IMR-90 (cell line): Measurements from ENCODE around the gene ZNF532. TPM values are rescaled to one million over a fixed set of nuclear protein-coding genes. Genes with fewer than 3 reads are reported as not detected.

ENCODE experiments used
- ATAC-seq: fragments of 200-7000 bp; cut with Tn5 transposase; 2 replicates; pipeline ENCODE4 v1.9.1; 2020; ENCODE audit warnings: low read depth, mild to moderate bottlenecking, moderate library complexity
- BruUV-seq: library from RNA; stranded (reverse); fragments of 400-500 nt; replicated peaks from 2 replicates; lab custom pipeline; 2021; lab: Mats Ljungman, UMichigan
- CTCF ChIA-PET: fragments of 300-600 bp; formaldehyde crosslinking; extraction: SDS; loops from one replicate; lab custom pipeline; 2021; ENCODE audit warnings: antibody characterized with exemption; lab: Yijun Ruan, JAX
- POLR2A ChIA-PET: fragments of 300-600 bp; sonication (Branson Sonifier 250); formaldehyde crosslinking; loops from one replicate; lab custom pipeline; 2022; ENCODE audit warnings: antibody characterized with exemption; ENCODE audit not compliant: unreplicated experiment; lab: Charles Lee
- DNase-seq: peaks from one replicate; pipeline ENCODE4 v3.0.0; 2013
- H2AFZ ChIP-seq: replicated peaks from 2 replicates; pipeline ENCODE3; 2013; ENCODE audit warnings: low read length, mild to moderate bottlenecking; ENCODE audit not compliant: poor library complexity
- H2AK5ac ChIP-seq: 2 replicates; pipeline ENCODE4 v1.6.1; 2013; ENCODE audit warnings: low read depth, low read length, inconsistent platforms
- H2AK9ac ChIP-seq: replicated peaks from 2 replicates; pipeline ENCODE3; 2013; ENCODE audit warnings: mild to moderate bottlenecking, low read depth, low read length, moderate library complexity; ENCODE audit not compliant: poor library complexity
- H2BK120ac ChIP-seq: 2 replicates; pipeline ENCODE4 v1.6.1; 2013; ENCODE audit warnings: low read depth, low read length, inconsistent platforms
- H2BK15ac ChIP-seq: 3 replicates; pipeline ENCODE4 v1.6.1; 2013; ENCODE audit warnings: low read depth, low read length, inconsistent platforms
- H2BK20ac ChIP-seq: 2 replicates; pipeline ENCODE4 v1.6.1; 2013; ENCODE audit warnings: low read depth, mild to moderate bottlenecking, inconsistent platforms, low read length, moderate library complexity
- H2BK5ac ChIP-seq: 2 replicates; pipeline ENCODE4 v1.6.1; 2013; ENCODE audit warnings: mild to moderate bottlenecking, low read depth, low read length, inconsistent platforms; ENCODE audit not compliant: poor library complexity, severe bottlenecking
- H3K14ac ChIP-seq: replicated peaks from 2 replicates; pipeline ENCODE4 v1.6.1; 2013; ENCODE audit warnings: low read depth, low read length, inconsistent platforms
- H3K18ac ChIP-seq: 2 replicates; pipeline ENCODE4 v1.6.1; 2013; ENCODE audit warnings: low read depth, low read length, control low read depth
- H3K23ac ChIP-seq: 2 replicates; pipeline ENCODE4 v1.6.1; 2013; ENCODE audit warnings: low read depth, low read length, inconsistent platforms
- H3K27ac ChIP-seq: 2 replicates; pipeline ENCODE4 v1.5.1; 2013; ENCODE audit warnings: mild to moderate bottlenecking, control low read depth, low read length; ENCODE audit not compliant: insufficient read depth
- H3K27me3 ChIP-seq: 2 replicates; pipeline ENCODE4 v1.6.1; 2013; ENCODE audit warnings: low read length; ENCODE audit not compliant: control insufficient read depth, insufficient read depth
- H3K36me3 ChIP-seq: 2 replicates; pipeline ENCODE4 v1.6.1; 2013; ENCODE audit warnings: low read length, mixed read lengths; ENCODE audit not compliant: control insufficient read depth, insufficient read depth
- H3K4ac ChIP-seq: 2 replicates; pipeline ENCODE4 v1.6.1; 2013; ENCODE audit warnings: low read depth, low read length, inconsistent platforms
- H3K4me1 ChIP-seq: 2 replicates; pipeline ENCODE4 v1.6.1; 2013; ENCODE audit warnings: low read length, mixed read lengths; ENCODE audit not compliant: control insufficient read depth, insufficient read depth
- H3K4me2 ChIP-seq: 2 replicates; pipeline ENCODE4 v1.6.1; 2013; ENCODE audit warnings: low read depth, mild to moderate bottlenecking, control low read depth, low read length, moderate library complexity
- H3K4me3 ChIP-seq: 2 replicates; pipeline ENCODE4 v1.5.1; 2013; ENCODE audit warnings: low read depth, mild to moderate bottlenecking, control low read depth, low read length, moderate library complexity; ENCODE audit not compliant: insufficient read depth
- H3K56ac ChIP-seq: 2 replicates; pipeline ENCODE4 v1.6.1; 2013; ENCODE audit warnings: low read length, inconsistent platforms; ENCODE audit not compliant: insufficient read depth; ENCODE audit errors: extremely low read depth
- H3K79me1 ChIP-seq, 2 experiments: 2 replicates each; pipeline ENCODE4 v1.6.1; 2013; ENCODE audit warnings: low read length in 2 of 2, inconsistent platforms in 1 of 2, low read depth in 1 of 2
- H3K9ac ChIP-seq: 2 replicates; pipeline ENCODE4 v1.6.1; 2013; ENCODE audit warnings: low read depth, low read length, control low read depth
- H3K9me1 ChIP-seq: 2 replicates; pipeline ENCODE4 v1.6.1; 2013; ENCODE audit warnings: low read length, inconsistent platforms; ENCODE audit not compliant: insufficient read depth
- H3K9me3 ChIP-seq: 2 replicates; pipeline ENCODE4 v1.6.1; 2013; ENCODE audit warnings: low read length; ENCODE audit not compliant: control insufficient read depth, insufficient read depth
- H4K20me1 ChIP-seq: 2 replicates; pipeline ENCODE4 v1.6.1; 2013; ENCODE audit warnings: low read length, inconsistent platforms; ENCODE audit not compliant: insufficient read depth
- H4K5ac ChIP-seq: 2 replicates; pipeline ENCODE4 v1.6.1; 2013; ENCODE audit warnings: mild to moderate bottlenecking, low read depth, low read length, control low read depth
- H4K8ac ChIP-seq, 2 experiments: 2 replicates each; pipeline ENCODE4 v1.6.1; 2013; ENCODE audit warnings: low read depth in 2 of 2, low read length in 2 of 2, control low read depth in 1 of 2, inconsistent platforms in 1 of 2
- H4K91ac ChIP-seq: 2 replicates; pipeline ENCODE4 v1.6.1; 2013; ENCODE audit warnings: low read depth, low read length, inconsistent platforms; ENCODE audit not compliant: insufficient read depth
- BHLHE40 ChIP-seq: fragments of 150-350 bp; IDR thresholded peaks from 2 replicates; pipeline ENCODE4 v1.6.1; 2016; ENCODE audit warnings: mild to moderate bottlenecking, low read depth, low read length
- CEBPB ChIP-seq: IDR thresholded peaks from 2 replicates; pipeline ENCODE4 v1.6.1; 2012; ENCODE audit warnings: low read depth, low read length, improper control_type of control experiment
- CHD1 ChIP-seq: IDR thresholded peaks from 2 replicates; pipeline ENCODE4 v1.6.1; 2012; ENCODE audit warnings: low read depth, low read length, improper control_type of control experiment
- MXI1 ChIP-seq: IDR thresholded peaks from 2 replicates; pipeline ENCODE4 v1.6.1; 2012; ENCODE audit warnings: low read depth, mild to moderate bottlenecking, low read length, moderate library complexity, borderline replicate concordance
- NFE2L2 ChIP-seq: fragments of 150-350 bp; IDR thresholded peaks from 2 replicates; pipeline ENCODE4 v1.6.1; 2016; ENCODE audit warnings: low read depth, mild to moderate bottlenecking, low read length
- POLR2A ChIP-seq: IDR thresholded peaks from 2 replicates; pipeline ENCODE4 v1.6.1; 2012; ENCODE audit warnings: mild to moderate bottlenecking, low read depth, low read length
- RAD21 ChIP-seq: IDR thresholded peaks from 2 replicates; pipeline ENCODE4 v1.6.1; 2012; ENCODE audit warnings: low read length, improper control_type of control experiment
- RCOR1 ChIP-seq: IDR thresholded peaks from 2 replicates; pipeline ENCODE4 v1.6.1; 2012; ENCODE audit warnings: mild to moderate bottlenecking, low read length, improper control_type of control experiment; ENCODE audit not compliant: insufficient replicate concordance
- RFX5 ChIP-seq: IDR thresholded peaks from 2 replicates; pipeline ENCODE4 v1.8.0; 2012; ENCODE audit warnings: low read depth, mild to moderate bottlenecking, low read length, moderate library complexity
- SMC3 ChIP-seq: fragments of 150-350 bp; IDR thresholded peaks from 2 replicates; pipeline ENCODE4 v1.6.1; 2016; ENCODE audit warnings: low read depth, mild to moderate bottlenecking, antibody characterized with exemption, low read length, moderate library complexity
- WGBS, 2 experiments: methylation state at CpG; one replicate each; pipeline versions ENCODE4 v1.1.5 to v1.1.7; 2013; ENCODE audit warnings: missing lambda C conversion rate in 2 of 2; ENCODE audit not compliant: insufficient read length in 1 of 2; ENCODE audit errors: extremely low coverage in 2 of 2; 5-methylcytosine and 5-hydroxymethylcytosine counted together
- dilution Hi-C: fragments of 300-500 bp; cut with HindIII; formaldehyde crosslinking; loops from one replicate; pipeline ENCODE4 v1.14.3; 2018; ENCODE audit warnings: low sequenced_read_pairs; ENCODE audit not compliant: unreplicated experiment
- in situ Hi-C: fragments of 300-500 bp; cut with MboI; formaldehyde crosslinking; loops from 3 replicates; pipeline ENCODE4 v1.14.3; 2019; ENCODE audit warnings: low sequenced_read_pairs, inconsistent platforms, mixed read lengths
- intact Hi-C: fragments of 100-400 bp; cut with micrococcal nuclease; formaldehyde crosslinking; loops from 2 replicates; pipeline ENCODE4 v1.10.0; 2022
- polyA plus RNA-seq, 3 experiments: library from polyadenylated mRNA; depleted of rRNA; stranded (reverse); fragments of >200 nt; gene quantifications; 2 replicates each; pipeline ENCODE4 v1.2.3, GENCODE V29; 2012; ENCODE audit warnings: low replicate concordance in 1 of 3
- total RNA-seq: library from RNA; depleted of rRNA; stranded (reverse); fragments of >200 nt; gene quantifications from 2 replicates; pipeline ENCODE4 v1.2.3, GENCODE V29; 2012
- TF ChIP-seq, protein P1 (sequence below): conservative IDR thresholded peaks from 2 replicates; pipeline ENCODE4 v1.5.1; 2012; ENCODE audit warnings: mild to moderate bottlenecking, low read depth, low read length, improper control_type of control experiment
- TF ChIP-seq, protein P2 (sequence below): fragments of 150-350 bp; IDR thresholded peaks from 2 replicates; pipeline ENCODE4 v1.6.1; 2017; ENCODE audit warnings: mild to moderate bottlenecking, antibody characterized with exemption, low read length, low read depth
- TF ChIP-seq, protein P3 (sequence below): fragments of 150-350 bp; IDR thresholded peaks from 2 replicates; pipeline ENCODE4 v1.6.1; 2016; ENCODE audit warnings: low read depth, mild to moderate bottlenecking, low read length, moderate library complexity, borderline replicate concordance

Gene ZNF532
- total and polyA plus RNA-seq, 2 of the 4 experiments (the other 2 are of a cell fraction) = 29.9 to 45.8 TPM

DNA sequence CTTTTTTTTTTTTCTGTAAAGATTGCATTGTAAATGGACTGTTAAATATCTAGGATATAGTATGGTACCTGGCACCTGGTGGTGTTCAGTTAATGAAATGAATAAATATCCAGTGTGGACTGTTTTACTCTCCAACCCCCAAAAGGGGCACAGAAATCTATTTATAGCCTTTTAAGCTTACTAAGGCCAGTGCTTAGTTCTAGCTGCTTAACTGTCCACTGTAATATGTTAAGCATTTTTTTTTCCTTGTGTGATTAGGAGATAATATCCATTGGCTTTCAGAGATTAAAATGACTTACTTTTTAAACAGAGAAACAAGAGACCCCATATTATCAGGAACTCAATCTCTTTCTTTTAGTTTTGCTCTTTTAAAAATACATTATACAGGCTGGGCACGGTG, 84.4 kb downstream of the ZNF532 start:
- no peak overlapping the region for H3K18ac ChIP-seq
- intact Hi-C loops (no loop called here), in situ Hi-C loops (no loop called here), dilution Hi-C loops (no loop called here)
- H3K23ac ChIP-seq = no peak overlapping the region
- no peak for TF ChIP-seq RCOR1
- TF ChIP-seq, protein P1, sequence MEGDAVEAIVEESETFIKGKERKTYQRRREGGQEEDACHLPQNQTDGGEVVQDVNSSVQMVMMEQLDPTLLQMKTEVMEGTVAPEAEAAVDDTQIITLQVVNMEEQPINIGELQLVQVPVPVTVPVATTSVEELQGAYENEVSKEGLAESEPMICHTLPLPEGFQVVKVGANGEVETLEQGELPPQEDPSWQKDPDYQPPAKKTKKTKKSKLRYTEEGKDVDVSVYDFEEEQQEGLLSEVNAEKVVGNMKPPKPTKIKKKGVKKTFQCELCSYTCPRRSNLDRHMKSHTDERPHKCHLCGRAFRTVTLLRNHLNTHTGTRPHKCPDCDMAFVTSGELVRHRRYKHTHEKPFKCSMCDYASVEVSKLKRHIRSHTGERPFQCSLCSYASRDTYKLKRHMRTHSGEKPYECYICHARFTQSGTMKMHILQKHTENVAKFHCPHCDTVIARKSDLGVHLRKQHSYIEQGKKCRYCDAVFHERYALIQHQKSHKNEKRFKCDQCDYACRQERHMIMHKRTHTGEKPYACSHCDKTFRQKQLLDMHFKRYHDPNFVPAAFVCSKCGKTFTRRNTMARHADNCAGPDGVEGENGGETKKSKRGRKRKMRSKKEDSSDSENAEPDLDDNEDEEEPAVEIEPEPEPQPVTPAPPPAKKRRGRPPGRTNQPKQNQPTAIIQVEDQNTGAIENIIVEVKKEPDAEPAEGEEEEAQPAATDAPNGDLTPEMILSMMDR = no peak
- TF ChIP-seq MXI1 = no peak
- TF ChIP-seq CHD1 = no peak
- no peak for TF ChIP-seq RAD21
- TF ChIP-seq, protein P2, sequence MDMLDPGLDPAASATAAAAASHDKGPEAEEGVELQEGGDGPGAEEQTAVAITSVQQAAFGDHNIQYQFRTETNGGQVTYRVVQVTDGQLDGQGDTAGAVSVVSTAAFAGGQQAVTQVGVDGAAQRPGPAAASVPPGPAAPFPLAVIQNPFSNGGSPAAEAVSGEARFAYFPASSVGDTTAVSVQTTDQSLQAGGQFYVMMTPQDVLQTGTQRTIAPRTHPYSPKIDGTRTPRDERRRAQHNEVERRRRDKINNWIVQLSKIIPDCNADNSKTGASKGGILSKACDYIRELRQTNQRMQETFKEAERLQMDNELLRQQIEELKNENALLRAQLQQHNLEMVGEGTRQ = no peak
- TF ChIP-seq, protein P3, sequence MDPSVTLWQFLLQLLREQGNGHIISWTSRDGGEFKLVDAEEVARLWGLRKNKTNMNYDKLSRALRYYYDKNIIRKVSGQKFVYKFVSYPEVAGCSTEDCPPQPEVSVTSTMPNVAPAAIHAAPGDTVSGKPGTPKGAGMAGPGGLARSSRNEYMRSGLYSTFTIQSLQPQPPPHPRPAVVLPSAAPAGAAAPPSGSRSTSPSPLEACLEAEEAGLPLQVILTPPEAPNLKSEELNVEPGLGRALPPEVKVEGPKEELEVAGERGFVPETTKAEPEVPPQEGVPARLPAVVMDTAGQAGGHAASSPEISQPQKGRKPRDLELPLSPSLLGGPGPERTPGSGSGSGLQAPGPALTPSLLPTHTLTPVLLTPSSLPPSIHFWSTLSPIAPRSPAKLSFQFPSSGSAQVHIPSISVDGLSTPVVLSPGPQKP = no peak
- TF ChIP-seq CEBPB = no peak
- no peak for TF ChIP-seq BHLHE40
- no peak for TF ChIP-seq POLR2A
- no peak for TF ChIP-seq SMC3
- TF ChIP-seq NFE2L2 = no peak
- TF ChIP-seq RFX5 = no peak
- no peak overlapping the region for H2BK120ac ChIP-seq
- H3K9me3 ChIP-seq = no peaks in the 10 kb centered on the region
- H3K79me1 ChIP-seq = peaks cover 18 to 47% of the 10 kb centered on the region in 2 experiments
- H2AK9ac ChIP-seq = no peak overlapping the region
- BruUV-seq = no TSS peak
- no peak overlapping the region for H2BK15ac ChIP-seq
- ChIA-PET POLR2A (no interaction called here), CTCF (interaction anchor here (0.6 kb wide), 1 partner anchor 1213 kb away, joined by 4 read pairs; no protein-coding TSS in a partner anchor)
- peaks cover 18% of the 10 kb centered on the region for H3K9me1 ChIP-seq
- peaks cover 5% of the 10 kb centered on the region; the same call in 1 of the 2 replicates for H3K4me1 ChIP-seq
- no peak overlapping the region for H3K14ac ChIP-seq
- H3K9ac ChIP-seq = no peak overlapping the region
- no peak overlapping the region for H3K4me3 ChIP-seq
- WGBS, 2 experiments = no CpG with 5 or more reads among the region's 1 CpG
- H3K36me3 ChIP-seq = peaks cover 23% of the 10 kb centered on the region
- no peaks in the 10 kb centered on the region for H3K27me3 ChIP-seq
- no peaks in the 10 kb centered on the region; the same call in 1 of the 2 replicates for H4K20me1 ChIP-seq
- DNase-seq (no peak), ATAC-seq (no peak)
- H2BK5ac ChIP-seq = no peak overlapping the region
- H2BK20ac ChIP-seq = no peak overlapping the region
- H4K8ac ChIP-seq = no peak overlapping the region
- no peak overlapping the region for H3K4me2 ChIP-seq
- no peak overlapping the region for H2AFZ ChIP-seq
- no peak overlapping the region for H3K4ac ChIP-seq
- no peak overlapping the region for H3K56ac ChIP-seq
- H3K27ac ChIP-seq = no peak overlapping the region
- H4K91ac ChIP-seq = no peak overlapping the region
- no peak overlapping the region for H4K5ac ChIP-seq
- no peak overlapping the region for H2AK5ac ChIP-seq
